ENCODE data around the gene ZBTB8B. TPM values are rescaled to one million over a fixed set of nuclear protein-coding genes. Genes with fewer than 3 reads are reported as not detected.

Gene ZBTB8B
- total RNA-seq, 1 donor from 2014 or later, result 0.23 TPM

DNA sequence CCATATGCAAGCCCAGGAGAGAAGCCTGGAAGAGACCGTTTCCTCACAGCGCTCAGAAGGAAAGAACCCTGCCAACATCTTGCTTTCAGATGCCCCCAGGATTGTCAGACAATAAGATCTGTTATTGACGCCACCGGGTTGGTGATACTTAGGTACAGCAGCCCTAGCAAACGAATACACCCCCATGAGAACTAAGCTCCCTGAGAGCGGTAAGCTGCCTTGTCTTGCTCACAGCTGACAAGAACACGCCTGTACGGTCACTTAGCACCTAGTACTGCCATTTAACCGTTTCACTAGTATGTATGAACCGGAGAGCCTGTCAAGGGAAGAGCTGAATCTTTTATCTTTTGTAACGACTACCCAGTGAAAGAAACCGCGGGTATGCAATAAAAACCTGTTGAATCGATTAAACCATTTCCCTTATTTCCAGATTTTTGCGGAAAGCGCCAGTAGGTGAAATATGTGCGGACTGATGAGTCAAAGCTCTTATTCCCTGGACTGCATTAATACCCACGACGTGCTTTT, 619 bp upstream of the ZBTB8B start:
- no peak for DNase-seq (ENCODE audit: low read depth)
- peak overlapping the region; percentile 48 for H3K4me3 ChIP-seq (ENCODE audit: low read depth, low read length)
- TF ChIP-seq, protein P1, sequence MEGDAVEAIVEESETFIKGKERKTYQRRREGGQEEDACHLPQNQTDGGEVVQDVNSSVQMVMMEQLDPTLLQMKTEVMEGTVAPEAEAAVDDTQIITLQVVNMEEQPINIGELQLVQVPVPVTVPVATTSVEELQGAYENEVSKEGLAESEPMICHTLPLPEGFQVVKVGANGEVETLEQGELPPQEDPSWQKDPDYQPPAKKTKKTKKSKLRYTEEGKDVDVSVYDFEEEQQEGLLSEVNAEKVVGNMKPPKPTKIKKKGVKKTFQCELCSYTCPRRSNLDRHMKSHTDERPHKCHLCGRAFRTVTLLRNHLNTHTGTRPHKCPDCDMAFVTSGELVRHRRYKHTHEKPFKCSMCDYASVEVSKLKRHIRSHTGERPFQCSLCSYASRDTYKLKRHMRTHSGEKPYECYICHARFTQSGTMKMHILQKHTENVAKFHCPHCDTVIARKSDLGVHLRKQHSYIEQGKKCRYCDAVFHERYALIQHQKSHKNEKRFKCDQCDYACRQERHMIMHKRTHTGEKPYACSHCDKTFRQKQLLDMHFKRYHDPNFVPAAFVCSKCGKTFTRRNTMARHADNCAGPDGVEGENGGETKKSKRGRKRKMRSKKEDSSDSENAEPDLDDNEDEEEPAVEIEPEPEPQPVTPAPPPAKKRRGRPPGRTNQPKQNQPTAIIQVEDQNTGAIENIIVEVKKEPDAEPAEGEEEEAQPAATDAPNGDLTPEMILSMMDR (conservative IDR thresholded peaks at IDR 0.05; ENCODE audit: low read depth, low read length), result no peak

DNA sequence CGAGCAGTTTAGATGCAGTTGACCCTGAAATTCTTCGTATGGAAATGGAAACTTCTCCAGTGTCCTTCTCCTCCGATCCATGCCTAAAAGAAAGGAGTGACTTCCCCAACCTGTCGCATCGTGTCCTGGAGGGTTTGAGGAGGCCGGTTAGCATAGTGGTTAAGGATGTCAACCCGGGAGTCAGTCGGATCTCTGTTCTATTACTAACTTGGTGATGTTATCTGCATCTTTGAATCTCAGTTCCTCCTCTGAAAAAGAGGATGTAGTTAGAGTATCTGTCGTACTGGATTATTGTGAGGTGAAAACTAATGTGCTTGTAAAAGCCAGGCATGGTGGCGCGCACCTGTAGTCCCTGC, 684 bp downstream of the ZBTB8B start:
- TF ChIP-seq, protein P1 (conservative IDR thresholded peaks at IDR 0.05; ENCODE audit: low read depth, low read length), result no peak
- no peak for DNase-seq (ENCODE audit: low read depth)
- H3K4me3 ChIP-seq (ENCODE audit: low read depth, low read length), result peak overlapping the region; percentile 48

DNA sequence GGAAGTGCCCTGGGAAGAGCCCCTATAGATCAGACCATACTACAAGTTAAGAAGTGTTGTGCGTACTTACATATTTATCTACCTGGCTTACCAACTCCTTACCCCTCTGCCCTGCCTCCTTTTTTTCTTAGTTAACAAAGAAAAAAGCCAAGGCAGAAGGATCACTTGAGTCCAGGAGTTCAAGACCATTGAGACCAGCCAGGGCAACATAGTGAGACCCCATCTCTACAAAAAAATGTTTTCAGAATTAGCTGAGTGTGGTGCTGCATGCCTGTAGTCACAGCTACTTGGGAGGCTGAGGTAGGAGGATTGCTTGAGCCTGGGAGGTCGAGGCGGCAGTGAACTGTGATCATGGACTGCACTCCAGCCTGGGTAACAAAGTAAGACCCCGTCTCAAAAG, 1.9 kb downstream of the ZBTB8B start:
- TF ChIP-seq, protein P1 (conservative IDR thresholded peaks at IDR 0.05; ENCODE audit: low read depth, low read length), result no peak

DNA sequence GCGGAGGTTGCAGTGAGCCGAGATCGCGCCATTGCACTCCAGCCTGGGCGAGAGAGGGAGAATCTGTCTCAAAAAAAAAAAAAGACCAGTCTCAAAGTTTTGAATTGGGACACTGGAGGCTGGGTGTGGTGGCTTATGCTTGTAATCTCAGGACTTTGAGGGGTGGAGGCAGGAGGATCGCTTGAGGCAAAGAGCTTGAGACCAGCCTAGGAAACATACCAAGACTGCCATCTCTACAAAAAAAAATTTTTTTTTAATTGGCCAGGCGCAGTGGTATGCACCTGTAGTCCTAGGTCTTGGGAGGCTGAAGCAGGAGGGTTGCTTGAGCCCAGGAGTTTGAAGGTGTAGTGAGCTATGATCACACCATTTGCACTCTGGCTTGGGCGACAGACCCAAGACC, 3.9 kb downstream of the ZBTB8B start:
- no peak overlapping the region for H3K4me3 ChIP-seq (ENCODE audit: low read depth, low read length)
- TF ChIP-seq, protein P1 (conservative IDR thresholded peaks at IDR 0.05; ENCODE audit: low read depth, low read length), result no peak
- DNase-seq (ENCODE audit: low read depth), result no peak

More for the DNA sequence above, 1.9 kb downstream of the ZBTB8B start:
- no peak for DNase-seq (ENCODE audit: low read depth)
- H3K4me3 ChIP-seq (ENCODE audit: low read depth, low read length), result no peak overlapping the region

DNA sequence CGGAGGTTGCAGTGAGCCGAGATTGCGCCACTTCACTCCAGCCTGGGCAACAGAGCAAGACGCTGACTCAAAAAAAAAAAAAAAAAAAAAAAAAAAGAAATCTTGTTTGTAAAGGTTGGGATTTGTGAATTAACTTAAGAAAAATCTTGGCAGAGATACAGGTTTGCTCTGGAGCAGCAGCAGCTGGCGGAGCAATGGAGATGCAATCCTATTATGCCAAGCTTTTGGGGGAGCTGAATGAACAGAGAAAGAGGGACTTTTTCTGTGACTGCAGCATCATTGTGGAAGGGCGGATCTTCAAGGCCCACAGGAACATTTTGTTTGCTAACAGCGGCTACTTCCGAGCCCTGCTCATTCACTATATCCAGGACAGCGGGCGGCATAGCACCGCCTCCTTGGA, 5.6 kb downstream of the ZBTB8B start:
- H3K4me3 ChIP-seq (ENCODE audit: low read depth, low read length), result no peak overlapping the region
- TF ChIP-seq, protein P1 (conservative IDR thresholded peaks at IDR 0.05; ENCODE audit: low read depth, low read length), result no peak
- no peak for DNase-seq (ENCODE audit: low read depth)

DNA sequence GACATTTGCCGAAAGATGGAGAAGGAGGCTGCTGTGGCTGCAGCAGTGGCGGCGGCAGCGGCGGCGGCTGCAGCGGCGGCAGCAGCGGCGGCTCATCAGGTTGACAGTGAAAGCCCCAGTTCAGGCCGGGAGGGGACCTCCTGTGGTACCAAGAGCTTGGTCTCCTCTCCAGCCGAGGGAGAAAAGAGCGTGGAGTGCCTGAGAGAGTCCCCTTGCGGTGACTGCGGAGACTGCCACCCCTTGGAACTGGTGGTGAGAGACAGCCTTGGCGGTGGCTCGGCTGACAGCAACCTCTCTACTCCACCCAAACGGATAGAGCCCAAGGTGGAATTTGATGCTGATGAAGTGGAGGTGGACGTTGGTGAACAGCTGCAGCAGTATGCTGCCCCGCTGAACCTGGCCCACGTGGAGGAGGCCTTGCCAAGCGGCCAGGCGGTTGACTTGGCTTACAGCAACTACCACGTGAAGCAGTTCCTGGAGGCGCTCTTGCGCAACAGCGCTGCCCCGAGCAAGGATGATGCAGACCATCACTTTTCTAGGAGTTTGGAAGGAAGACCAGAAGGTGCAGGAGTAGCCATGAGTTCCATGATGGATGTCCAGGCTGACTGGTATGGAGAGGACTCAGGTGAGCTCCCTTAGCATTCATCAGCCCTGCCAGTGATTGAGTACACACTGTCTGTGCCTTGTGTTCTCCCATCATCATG, 6.3 kb downstream of the ZBTB8B start:
- TF ChIP-seq, protein P1 (conservative IDR thresholded peaks at IDR 0.05; ENCODE audit: low read depth, low read length), result peak; percentile 29
- no peak for DNase-seq (ENCODE audit: low read depth)
- no peak overlapping the region for H3K4me3 ChIP-seq (ENCODE audit: low read depth, low read length)
